Upper lobe of left lung (tissue), 6 donors: ENCODE data around the gene VAT1L. TPM values are rescaled to one million over a fixed set of nuclear protein-coding genes. Genes with fewer than 3 reads are reported as not detected.

Source experiments
- ATAC-seq, 2 donors: fragments of 200-7000 bp; cut with Tn5 transposase; one replicate each; pipeline ENCODE4 v1.9.1; 2022; ENCODE audit warnings: mild to moderate bottlenecking in 2 of 2, moderate library complexity in 2 of 2; ENCODE audit not compliant: low FRiP score in 2 of 2
- DNase-seq, 2 donors: peaks; one replicate each; pipeline ENCODE4 v3.0.0-alpha.2; 2019 to 2020
- H3K27ac ChIP-seq, 4 donors: fragments of 200-600 bp; sonication (generic); one replicate each; pipeline ENCODE4 v1.5.1; 2016 to 2019
- H3K27me3 ChIP-seq, 4 donors: fragments of 200-600 bp; sonication (generic); one replicate each; pipeline ENCODE4 v1.5.1; 2017 to 2019
- H3K36me3 ChIP-seq, 4 donors: fragments of 200-600 bp; sonication (generic); one replicate each; pipeline ENCODE4 v1.5.1; 2016 to 2019
- H3K4me1 ChIP-seq, 4 donors: fragments of 200-600 bp; sonication (generic); one replicate each; pipeline ENCODE4 v1.5.1; 2018 to 2019
- H3K4me3 ChIP-seq, 4 donors: fragments of 200-600 bp; sonication (generic); one replicate each; pipeline ENCODE4 v1.5.1; 2017 to 2019; ENCODE audit warnings: mild to moderate bottlenecking in 2 of 4, moderate library complexity in 1 of 4
- H3K9me3 ChIP-seq, 4 donors: fragments of 200-600 bp; sonication (generic); one replicate each; pipeline ENCODE4 v1.5.1; 2018 to 2019
- EP300 ChIP-seq, 4 donors: sonication (generic); formaldehyde crosslinking; IDR thresholded peaks; one replicate each; pipeline ENCODE4 v1.5.1; 2017; ENCODE audit warnings: antibody characterized with exemption in 4 of 4, control low read depth in 2 of 4
- POLR2A ChIP-seq, 4 donors: fragments of 450-650 bp; IDR thresholded peaks; one replicate each; pipeline ENCODE4 v1.5.1; 2016 to 2017; ENCODE audit warnings: antibody characterized with exemption in 4 of 4, mild to moderate bottlenecking in 2 of 4
- POLR2AphosphoS5 ChIP-seq, 2 donors: sonication (generic); formaldehyde crosslinking; IDR thresholded peaks; one replicate each; pipeline ENCODE4 v1.5.1; 2017; ENCODE audit warnings: antibody characterized with exemption in 2 of 2
- WGBS, 2 donors: methylation state at CpG; one replicate each; pipeline ENCODE4 v1.1.5; 2017 to 2018; 5-methylcytosine and 5-hydroxymethylcytosine counted together
- total RNA-seq, 6 donors: library from RNA; depleted of rRNA in 4 of 6; stranded (reverse); fragments of >200 nt in 4 of 6; gene quantifications; one replicate each; pipeline versions ENCODE4 v1.1.0 to v1.2.1, GENCODE V29; 2016 to 2021
- TF ChIP-seq, protein P1 (sequence below), 6 experiments: fragments of 450-650 bp in 4 of 6; fragments of 200-600 bp in 2 of 6; sonication (generic) in 2 of 6; IDR thresholded peaks; one replicate each; pipeline ENCODE4 v1.5.1; 2016 to 2019; ENCODE audit warnings: antibody characterized with exemption in 6 of 6
- donor health status: DM: no; HTN: no; CAD: no; lungs with moderate emphysema.
- donor health status: DM: no; HTN: yes; CAD: no; lungs with severe emphysema.

Gene VAT1L
- total RNA-seq, 6 donors from 2014 or later: under 0.01 to 0.59 (median 0.27) TPM; not detected in 2

DNA sequence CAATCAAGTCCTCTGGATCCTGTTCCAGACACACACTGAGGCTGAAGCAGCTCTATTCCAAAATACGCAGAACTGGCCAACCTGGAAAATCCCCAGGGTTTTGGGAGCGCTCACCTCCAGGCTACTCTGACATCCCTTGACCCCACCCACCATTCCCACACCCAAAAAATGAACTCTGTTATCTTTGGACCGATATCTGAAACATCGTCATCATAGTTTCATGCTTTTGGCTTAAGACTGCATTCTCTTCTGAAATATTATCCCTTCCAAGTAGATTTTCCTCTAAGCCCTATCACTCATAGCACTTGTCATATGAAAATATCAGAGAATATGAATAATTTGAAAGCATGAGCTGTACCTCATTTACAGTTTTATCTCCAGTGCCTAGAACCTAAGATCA lies 34.7 kb downstream of the VAT1L start:
- H3K27ac ChIP-seq: no peak overlapping the region
- 79 to 80% methylated on average over 4 of the region's 4 CpGs for WGBS, 2 donors
- no peak overlapping the region for H3K4me3 ChIP-seq
- no peak for DNase-seq
- TF ChIP-seq, protein P1, sequence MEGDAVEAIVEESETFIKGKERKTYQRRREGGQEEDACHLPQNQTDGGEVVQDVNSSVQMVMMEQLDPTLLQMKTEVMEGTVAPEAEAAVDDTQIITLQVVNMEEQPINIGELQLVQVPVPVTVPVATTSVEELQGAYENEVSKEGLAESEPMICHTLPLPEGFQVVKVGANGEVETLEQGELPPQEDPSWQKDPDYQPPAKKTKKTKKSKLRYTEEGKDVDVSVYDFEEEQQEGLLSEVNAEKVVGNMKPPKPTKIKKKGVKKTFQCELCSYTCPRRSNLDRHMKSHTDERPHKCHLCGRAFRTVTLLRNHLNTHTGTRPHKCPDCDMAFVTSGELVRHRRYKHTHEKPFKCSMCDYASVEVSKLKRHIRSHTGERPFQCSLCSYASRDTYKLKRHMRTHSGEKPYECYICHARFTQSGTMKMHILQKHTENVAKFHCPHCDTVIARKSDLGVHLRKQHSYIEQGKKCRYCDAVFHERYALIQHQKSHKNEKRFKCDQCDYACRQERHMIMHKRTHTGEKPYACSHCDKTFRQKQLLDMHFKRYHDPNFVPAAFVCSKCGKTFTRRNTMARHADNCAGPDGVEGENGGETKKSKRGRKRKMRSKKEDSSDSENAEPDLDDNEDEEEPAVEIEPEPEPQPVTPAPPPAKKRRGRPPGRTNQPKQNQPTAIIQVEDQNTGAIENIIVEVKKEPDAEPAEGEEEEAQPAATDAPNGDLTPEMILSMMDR (IDR thresholded peaks at IDR 0.05): no peak
- TF ChIP-seq POLR2A (IDR thresholded peaks at IDR 0.05): no peak
- no peak for TF ChIP-seq EP300 (IDR thresholded peaks at IDR 0.05)
- TF ChIP-seq POLR2AphosphoS5 (IDR thresholded peaks at IDR 0.05): no peak
- H3K27me3 ChIP-seq: no peaks in the 10 kb centered on the region
- no peaks in the 10 kb centered on the region for H3K9me3 ChIP-seq
- H3K36me3 ChIP-seq: no peaks in the 10 kb centered on the region
- no peaks in the 10 kb centered on the region for H3K4me1 ChIP-seq
- ATAC-seq: peak in 1 of 2 donors; percentile 11

- Histone ChIP-seq H3K27me3 (no peaks in the 10 kb centered on the region), H3K4me3 (no peak overlapping the region), H3K27ac (no peak overlapping the region), H3K4me1 (no peaks in the 10 kb centered on the region), H3K36me3 (no peaks in the 10 kb centered on the region), H3K9me3 (no peaks in the 10 kb centered on the region)
- 85 to 86% methylated on average over 2 to 7 of the region's 7 CpGs for WGBS, 2 donors
- TF ChIP-seq EP300 (IDR thresholded peaks at IDR 0.05) (no peak), POLR2AphosphoS5 (IDR thresholded peaks at IDR 0.05) (no peak), POLR2A (IDR thresholded peaks at IDR 0.05) (no peak)
- TF ChIP-seq, protein P1 (IDR thresholded peaks at IDR 0.05): no peak
- ATAC-seq (no peak), DNase-seq (no peak)
Measured at GRCh38 chr16:77825196-77825595, 36.8 kb downstream of the VAT1L start.

DNA sequence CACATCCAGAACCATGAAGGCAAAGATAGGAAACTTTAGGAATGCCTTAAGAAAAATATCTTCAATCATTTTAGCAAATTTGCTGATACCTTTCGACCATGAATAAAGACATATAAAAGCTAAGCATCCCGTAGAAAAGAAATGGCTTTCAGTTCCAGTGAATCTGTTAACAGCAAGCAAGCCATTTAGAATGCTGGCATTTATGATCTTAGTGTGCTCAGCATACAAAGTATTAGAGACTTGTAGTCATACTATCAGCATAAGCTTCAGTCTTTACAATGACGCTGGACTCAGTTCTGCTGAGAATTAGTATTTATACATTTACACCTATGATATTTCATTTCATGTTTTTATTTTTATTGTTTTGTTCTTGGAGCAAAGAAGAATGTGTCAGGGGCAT lies 38.7 kb downstream of the VAT1L start:
- Histone ChIP-seq H3K4me3 (no peak overlapping the region), H3K9me3 (no peaks in the 10 kb centered on the region), H3K36me3 (no peaks in the 10 kb centered on the region), H3K4me1 (no peaks in the 10 kb centered on the region), H3K27me3 (no peaks in the 10 kb centered on the region), H3K27ac (no peak overlapping the region)
- WGBS, 2 donors: 87% methylated on average over 3 of the region's 3 CpGs
- DNase-seq (no peak), ATAC-seq (no peak)
- TF ChIP-seq EP300 (IDR thresholded peaks at IDR 0.05) (no peak), POLR2A (IDR thresholded peaks at IDR 0.05) (no peak), POLR2AphosphoS5 (IDR thresholded peaks at IDR 0.05) (no peak)
- TF ChIP-seq, protein P1 (IDR thresholded peaks at IDR 0.05): no peak

DNA sequence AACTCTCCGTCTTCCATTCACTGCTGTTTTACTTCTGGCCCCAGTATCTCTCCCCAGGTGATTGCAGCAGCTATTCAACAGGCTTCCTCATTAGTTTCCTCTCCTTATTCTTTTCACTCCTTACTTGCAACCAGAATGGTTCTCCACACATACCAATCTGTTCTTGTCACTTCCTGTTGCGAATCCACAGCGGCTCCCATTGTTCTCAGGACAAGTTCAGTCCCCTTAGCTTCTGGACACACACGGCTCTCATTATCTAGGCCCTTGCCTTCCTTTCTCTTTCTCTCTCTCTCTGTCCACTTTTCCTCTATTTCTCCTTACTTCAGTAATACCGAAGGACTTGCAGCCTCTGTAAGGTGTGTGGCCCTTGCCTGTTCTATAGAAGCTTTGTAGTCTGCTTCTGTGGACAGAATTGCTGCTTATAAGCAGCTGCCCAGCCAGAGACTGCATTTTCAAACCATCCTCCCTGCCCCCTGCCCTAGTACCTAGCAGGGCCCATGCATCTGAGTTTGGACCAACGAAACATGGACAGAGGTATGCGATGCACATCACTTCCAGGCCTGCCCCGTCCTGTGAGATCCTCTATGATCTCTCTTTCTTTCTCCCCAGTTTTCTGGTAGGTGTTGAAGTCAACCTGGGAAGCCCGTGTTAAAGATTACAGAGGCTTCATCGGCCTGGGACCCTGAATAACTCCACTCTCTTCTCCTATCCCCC lies 45.7 kb downstream of the VAT1L start:
- ATAC-seq: peak in 1 of 2 donors; percentile 24
- TF ChIP-seq POLR2AphosphoS5 (IDR thresholded peaks at IDR 0.05): no peak
- no peak for TF ChIP-seq POLR2A (IDR thresholded peaks at IDR 0.05)
- no peak for DNase-seq
- Histone ChIP-seq H3K4me3 (no peak overlapping the region), H3K36me3 (no peaks in the 10 kb centered on the region), H3K27me3 (no peaks in the 10 kb centered on the region), H3K27ac (no peak overlapping the region), H3K9me3 (no peaks in the 10 kb centered on the region), H3K4me1 (no peaks in the 10 kb centered on the region)
- WGBS, 2 donors: 66 to 80% methylated on average over 10 of the region's 10 CpGs

GRCh38 chr16:77834635-77835540 lies 46.5 kb downstream of the VAT1L start:
- no peak overlapping the region for H3K27ac ChIP-seq
- no peaks in the 10 kb centered on the region for H3K9me3 ChIP-seq
- ATAC-seq (no peak), DNase-seq (no peak)
- H3K27me3 ChIP-seq: no peaks in the 10 kb centered on the region
- H3K36me3 ChIP-seq: no peaks in the 10 kb centered on the region
- WGBS, 2 donors: 81 to 88% methylated on average over 6 of the region's 6 CpGs
- no peak for TF ChIP-seq EP300 (IDR thresholded peaks at IDR 0.05)
- TF ChIP-seq POLR2A (IDR thresholded peaks at IDR 0.05): no peak
- TF ChIP-seq, protein P1 (IDR thresholded peaks at IDR 0.05): no peak
- no peak for TF ChIP-seq POLR2AphosphoS5 (IDR thresholded peaks at IDR 0.05)
- H3K4me3 ChIP-seq: no peak overlapping the region
- H3K4me1 ChIP-seq: no peaks in the 10 kb centered on the region
